Measurements from ENCODE around the gene DNMT1.
"Not testable (repeated sequence)": the region's sequence is repeated elsewhere in the genome, so short reads cannot be mapped to it uniquely, and the experiment has no call there.

Gene DNMT1

GRCh38 chr19:10183926-10184325, 10.8 kb downstream of the DNMT1 start:
- no peak for DNase-seq (ENCODE audit: low read depth in 2 of 2)

GRCh38 chr19:10182847-10183246, 11.9 kb downstream of the DNMT1 start:
- DNase-seq (ENCODE audit: low read depth in 2 of 2): no peak

- DNase-seq (ENCODE audit: low read depth in 2 of 2): no peak
Observed at GRCh38 chr19:10182076-10182475, 12.7 kb downstream of the DNMT1 start.

- DNase-seq (ENCODE audit: low read depth in 2 of 2): no peak
Observed at GRCh38 chr19:10180459-10180858, 14.3 kb downstream of the DNMT1 start.

- not testable (repeated sequence) for DNase-seq (ENCODE audit: low read depth in 2 of 2)
Observed at GRCh38 chr19:10180024-10180423, 14.7 kb downstream of the DNMT1 start.

- no peak for DNase-seq (ENCODE audit: low read depth in 2 of 2)
Observed at GRCh38 chr19:10173527-10173926, 21.2 kb downstream of the DNMT1 start.

GRCh38 chr19:10168386-10168948, 26.3 kb downstream of the DNMT1 start:
- DNase-seq (ENCODE audit: low read depth in 2 of 2): no peak

GRCh38 chr19:10167459-10167858, 27.3 kb downstream of the DNMT1 start:
- DNase-seq (ENCODE audit: low read depth in 2 of 2): no peak

GRCh38 chr19:10166501-10166900, 28.3 kb downstream of the DNMT1 start:
- DNase-seq (ENCODE audit: low read depth in 2 of 2): not testable (repeated sequence)

GRCh38 chr19:10166046-10166445, 28.7 kb downstream of the DNMT1 start:
- no peak for DNase-seq (ENCODE audit: low read depth in 2 of 2)

GRCh38 chr19:10163536-10163935, 31.2 kb downstream of the DNMT1 start:
- no peak for DNase-seq (ENCODE audit: low read depth in 2 of 2)

- DNase-seq (ENCODE audit: low read depth in 2 of 2): no peak
Observed at GRCh38 chr19:10159610-10160009, 35.1 kb downstream of the DNMT1 start.

GRCh38 chr19:10158485-10158884, 36.3 kb downstream of the DNMT1 start:
- DNase-seq (ENCODE audit: low read depth in 2 of 2): no peak

- no peak for DNase-seq (ENCODE audit: low read depth in 2 of 2)
Observed at GRCh38 chr19:10158071-10158470, 36.7 kb downstream of the DNMT1 start.

GRCh38 chr19:10155839-10156238, 38.9 kb downstream of the DNMT1 start:
- DNase-seq (ENCODE audit: low read depth in 2 of 2): no peak

GRCh38 chr19:10152100-10152499, 42.7 kb downstream of the DNMT1 start:
- no peak for DNase-seq (ENCODE audit: low read depth in 2 of 2)

GRCh38 chr19:10151521-10151920, 43.2 kb downstream of the DNMT1 start:
- DNase-seq (ENCODE audit: low read depth in 2 of 2): no peak

- no peak for DNase-seq (ENCODE audit: low read depth in 2 of 2)
Observed at GRCh38 chr19:10149427-10149826, 45.3 kb downstream of the DNMT1 start.

GRCh38 chr19:10146142-10146541, 48.6 kb downstream of the DNMT1 start:
- no peak for DNase-seq (ENCODE audit: low read depth in 2 of 2)

GRCh38 chr19:10145031-10145430, 49.7 kb downstream of the DNMT1 start:
- DNase-seq (ENCODE audit: low read depth in 2 of 2): no peak

- no peak for DNase-seq (ENCODE audit: low read depth in 2 of 2)
Observed at GRCh38 chr19:10144361-10144760, 50.4 kb downstream of the DNMT1 start.

GRCh38 chr19:10143681-10144080, 51.1 kb downstream of the DNMT1 start:
- DNase-seq (ENCODE audit: low read depth in 2 of 2): no peak

GRCh38 chr19:10142701-10143375, 51.9 kb downstream of the DNMT1 start:
- no peak for DNase-seq (ENCODE audit: low read depth in 2 of 2)

GRCh38 chr19:10141973-10142372, 52.8 kb downstream of the DNMT1 start:
- DNase-seq (ENCODE audit: low read depth in 2 of 2): no peak

Data from stimulated activated CD4-positive, alpha-beta T cell treated with anti-CD3 and anti-CD28 coated beads, Interleukin-1b, Interleukin-23, amount 100 ng/mL, for 1 hour (primary cell).